GM21381 (cell line): Measurements from ENCODE around the gene MSI2.

Experiments used
- ATAC-seq: cut with Tn5 transposase; IDR thresholded peaks from one replicate; pipeline ENCODE4 v1.9.1; 2021; ENCODE audit warnings: mild to moderate bottlenecking, moderate library complexity; ENCODE audit not compliant: unreplicated experiment

The MSI2 gene

GRCh38 chr17:57582881-57583756, 326.8 kb downstream of the MSI2 start:
- no peak for ATAC-seq

DNA sequence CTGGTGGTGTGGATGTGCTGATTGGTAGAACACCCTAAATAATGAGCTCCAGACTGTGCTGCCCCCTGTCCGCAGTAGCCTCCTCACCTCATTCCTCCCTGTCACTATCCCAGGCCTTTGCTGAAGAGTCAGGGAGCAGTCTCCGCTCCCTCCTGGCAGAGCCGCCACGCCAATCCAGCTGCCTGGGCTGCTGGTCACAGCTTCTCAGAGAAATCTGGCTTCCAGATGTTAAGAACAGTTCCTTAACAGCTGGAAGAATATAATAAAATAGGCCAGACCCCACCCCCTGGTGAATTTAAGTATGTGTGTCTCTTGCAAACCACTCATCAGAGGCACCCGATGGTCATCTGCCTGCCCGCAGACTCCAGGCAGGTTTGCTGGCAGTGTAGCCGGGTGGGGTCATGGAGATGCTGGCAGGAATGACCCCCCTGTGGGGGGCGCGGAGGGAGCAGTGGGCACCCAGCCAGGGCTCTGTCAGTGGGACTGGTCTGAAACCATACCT, 327.8 kb downstream of the MSI2 start:
- no peak for ATAC-seq

DNA sequence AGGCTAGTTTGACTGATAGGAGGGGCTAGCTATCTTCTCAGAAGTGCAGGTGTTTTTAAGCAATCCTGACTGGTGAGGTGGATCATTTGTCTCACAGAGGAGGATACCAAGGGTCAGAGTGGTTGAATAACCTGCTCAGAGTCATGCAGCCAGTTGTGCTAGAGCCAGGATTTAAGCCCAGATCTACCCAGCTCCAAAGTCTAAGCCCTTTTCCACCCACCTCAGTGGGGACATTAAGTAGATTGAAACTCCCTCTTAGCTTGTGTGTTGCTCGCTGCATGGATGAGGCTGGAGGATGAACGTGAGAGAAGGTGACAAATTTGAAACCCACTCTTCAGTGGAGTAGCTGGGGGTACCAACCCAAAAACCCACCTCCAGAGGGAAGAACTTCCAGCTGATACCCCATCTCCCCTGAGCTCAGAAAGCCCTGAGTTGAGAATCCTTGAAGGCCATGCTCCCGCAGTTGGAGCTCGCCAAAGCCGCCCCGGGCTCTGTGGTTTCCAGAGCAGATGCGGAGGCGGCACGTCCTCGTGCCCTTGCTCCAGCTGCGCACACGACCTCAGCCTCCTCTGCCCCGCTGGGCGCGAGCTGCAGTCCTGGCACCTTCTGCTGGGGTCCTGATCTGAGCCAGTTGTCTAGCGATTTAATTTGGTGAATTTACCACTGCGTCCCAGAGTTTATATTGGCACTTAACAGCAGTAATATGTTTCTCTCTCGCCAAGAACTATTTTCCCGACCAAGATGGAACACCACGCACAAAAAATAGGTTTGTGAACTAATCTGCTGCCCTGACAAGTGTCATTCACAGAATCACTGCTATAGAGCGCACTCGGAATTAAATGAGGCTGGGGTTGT, 329.2 kb downstream of the MSI2 start:
- ATAC-seq, result no peak

DNA sequence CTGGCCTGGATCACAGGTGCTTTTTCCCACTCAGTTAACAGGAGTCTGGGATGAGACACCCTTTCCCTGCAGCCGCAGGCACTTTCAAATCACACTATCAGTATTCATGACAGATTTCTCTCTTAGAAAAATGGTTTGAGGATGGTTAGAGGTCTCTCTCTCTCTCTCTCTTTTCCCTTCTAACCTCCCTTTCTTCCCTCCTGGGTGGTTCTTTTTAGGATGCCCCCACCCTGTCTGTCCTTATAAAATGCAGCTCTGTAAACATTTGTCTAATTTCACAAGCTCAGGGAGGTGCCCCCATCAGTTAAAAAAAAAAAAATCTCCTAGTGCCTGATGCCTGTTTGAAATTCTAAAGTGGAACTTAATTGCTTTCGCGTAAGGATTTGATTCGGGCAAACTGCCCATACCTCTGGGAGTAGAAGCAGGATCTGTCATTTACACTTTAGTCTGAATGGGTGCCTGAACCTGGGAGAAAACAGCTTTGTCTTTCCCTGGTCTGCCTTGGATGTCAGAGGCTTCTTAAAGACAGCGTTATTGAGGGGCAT, 329.9 kb downstream of the MSI2 start:
- ATAC-seq, result no peak

DNA sequence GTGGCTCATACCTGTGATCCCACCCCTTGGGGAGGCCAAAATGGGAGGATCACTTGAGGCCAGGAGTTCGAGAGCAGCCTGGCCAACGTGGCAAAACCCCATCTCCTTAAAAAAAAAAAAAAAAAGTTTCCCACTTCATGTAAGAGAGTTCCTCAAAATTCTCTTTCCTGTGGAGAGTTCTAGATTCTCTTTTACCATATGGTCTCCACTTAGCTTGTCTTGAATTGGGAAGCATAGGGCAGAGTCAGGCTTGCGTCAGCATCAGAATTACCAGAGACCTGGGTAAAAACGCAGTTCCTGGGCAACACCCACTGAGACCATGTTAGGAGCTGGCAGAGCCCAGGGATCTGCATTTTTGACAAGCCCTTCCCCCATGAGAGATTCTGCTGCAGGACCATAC, 330.4 kb downstream of the MSI2 start:
- no peak for ATAC-seq

GRCh38 chr17:57587193-57587969, 331.1 kb downstream of the MSI2 start:
- no peak for ATAC-seq

DNA sequence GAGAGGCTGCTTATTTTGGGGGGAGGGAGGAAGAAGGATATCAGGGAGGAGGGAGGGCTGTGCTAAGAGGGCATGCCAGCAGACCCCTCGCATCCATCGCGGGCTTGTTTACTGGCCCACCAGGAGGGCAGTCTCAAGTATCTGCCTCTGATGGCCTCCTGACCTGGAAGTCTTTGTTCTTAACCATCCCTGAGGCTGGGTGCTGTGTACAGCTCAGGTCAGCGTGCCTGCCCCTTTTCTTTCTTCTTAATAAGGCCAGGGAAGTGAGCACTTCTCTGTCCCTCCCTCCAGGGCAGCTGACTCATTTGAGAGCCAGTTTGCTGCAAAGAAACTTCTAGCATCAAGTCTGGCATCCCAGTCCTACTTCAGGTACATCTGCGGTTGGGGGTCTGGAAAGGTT, 331.8 kb downstream of the MSI2 start:
- no peak for ATAC-seq

GRCh38 chr17:57589151-57590034, 333.1 kb downstream of the MSI2 start:
- no peak for ATAC-seq

DNA sequence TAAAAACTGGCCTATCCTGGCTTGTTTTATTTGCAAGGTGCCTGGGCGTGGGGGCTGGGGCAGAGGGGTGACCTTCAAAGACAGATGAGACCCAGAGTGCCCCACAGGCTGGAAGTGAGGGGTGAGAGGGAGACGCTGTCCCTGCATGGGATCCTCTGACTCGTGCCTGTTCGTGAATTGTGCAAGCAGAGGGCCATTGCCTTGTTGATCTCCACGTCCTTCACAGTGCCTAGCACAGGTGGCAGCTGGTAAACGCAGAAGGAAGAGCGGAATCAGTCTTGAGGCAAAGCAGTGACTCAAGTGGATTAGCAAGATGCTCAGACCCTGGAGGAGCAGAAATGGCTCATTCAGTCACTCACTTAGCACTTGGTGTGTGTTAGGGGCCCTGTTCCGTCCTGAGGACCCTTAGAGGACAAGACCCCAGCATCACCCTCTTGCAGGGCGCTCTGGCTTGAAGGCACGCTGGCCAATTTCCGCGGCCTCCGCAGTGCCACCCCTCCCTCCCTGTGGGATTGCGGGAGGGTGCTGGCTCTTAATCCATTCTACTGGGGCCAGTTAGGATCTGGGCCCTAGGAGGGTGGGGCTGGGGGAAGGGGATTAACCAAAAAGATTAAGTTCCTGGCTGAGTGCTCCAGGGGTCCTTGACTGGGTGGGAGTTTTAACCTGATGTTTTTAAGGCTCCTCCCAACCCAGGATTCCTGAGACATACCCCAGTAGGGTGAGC, 337.6 kb downstream of the MSI2 start:
- no peak for ATAC-seq

DNA sequence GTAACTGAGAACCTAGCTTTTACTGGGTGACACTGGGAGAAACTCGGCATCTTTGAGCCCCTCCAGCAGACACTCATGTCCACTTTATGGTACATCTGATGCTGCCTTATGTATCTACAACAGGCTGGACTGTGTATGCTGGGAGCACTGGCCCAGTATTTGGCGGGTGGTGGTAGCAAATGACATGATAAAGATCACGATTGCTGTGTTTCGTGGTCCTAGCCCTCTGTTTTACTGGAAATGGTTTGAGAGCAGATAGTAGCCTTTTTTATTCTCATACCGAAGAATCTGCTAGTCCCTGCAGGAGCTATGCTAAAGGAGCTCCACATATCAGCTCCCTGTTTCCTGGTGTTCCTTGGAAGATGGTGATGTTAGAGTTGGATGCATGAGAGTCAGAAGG, 338.4 kb downstream of the MSI2 start:
- ATAC-seq, result no peak

GRCh38 chr17:57595426-57595825, 339.1 kb downstream of the MSI2 start:
- no peak for ATAC-seq

- ATAC-seq, result no peak
Observed at GRCh38 chr17:57595947-57596695, 339.8 kb downstream of the MSI2 start.

DNA sequence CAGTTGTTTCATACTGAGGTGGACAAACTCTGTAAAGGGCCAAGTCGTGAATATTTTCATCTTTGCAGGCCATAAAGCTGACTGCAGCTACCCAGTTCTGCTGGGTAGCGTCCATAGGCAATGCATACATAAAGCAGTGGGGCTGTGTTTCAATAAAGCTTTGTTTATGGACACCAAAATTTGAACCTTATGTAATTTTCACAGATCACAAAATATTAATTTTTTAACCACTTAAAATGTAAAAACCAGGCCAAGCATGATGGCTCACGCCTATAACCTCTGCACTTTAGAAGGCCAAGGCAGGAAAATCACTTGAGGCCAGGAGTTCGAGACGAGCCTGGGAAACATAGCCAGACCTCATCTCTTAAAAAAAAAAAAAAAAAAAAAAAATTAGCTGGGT, 340.8 kb downstream of the MSI2 start:
- ATAC-seq, result no peak

DNA sequence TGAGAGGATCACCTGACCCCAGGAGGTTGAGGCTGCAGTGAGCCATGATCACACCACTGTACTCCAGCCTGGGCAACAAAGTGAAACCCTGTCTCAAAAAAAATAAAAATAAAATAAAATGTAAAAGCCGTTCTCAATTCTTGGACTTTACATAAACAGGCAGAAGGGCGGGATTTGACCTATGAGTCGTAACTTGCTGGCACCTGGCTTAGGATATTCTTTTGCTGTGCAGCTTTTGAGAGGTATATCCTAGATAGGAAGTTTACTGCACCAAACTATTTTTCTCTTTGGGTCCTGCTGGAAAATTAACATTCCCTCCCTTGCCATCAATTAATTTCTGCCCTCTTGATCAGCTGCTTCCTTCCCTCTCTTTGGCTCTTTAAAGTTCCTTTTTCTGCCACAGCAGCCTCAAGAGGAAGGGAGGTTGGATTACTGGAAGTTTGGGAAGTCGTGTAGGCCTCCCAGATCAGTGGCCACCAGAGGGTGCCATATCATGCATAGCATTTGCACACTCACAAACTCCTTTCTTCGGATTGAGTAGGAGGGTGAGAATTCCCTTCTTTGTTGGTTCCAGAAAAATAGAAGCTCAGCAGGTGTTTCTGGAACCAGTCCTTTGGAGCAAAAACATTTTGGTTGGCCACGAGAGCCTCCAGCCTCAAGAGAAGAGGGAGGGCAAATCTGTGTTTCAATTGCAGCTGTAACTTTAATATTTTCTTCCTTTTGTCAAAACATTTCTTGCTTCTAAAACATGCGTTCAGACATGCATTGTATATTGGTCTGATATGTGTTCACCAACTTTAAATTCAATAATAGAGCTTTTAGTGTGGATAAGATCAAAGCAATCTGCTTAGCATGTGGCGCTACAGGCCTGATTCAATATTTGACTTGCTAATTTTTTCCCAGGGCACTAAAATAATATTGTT, 341.5 kb downstream of the MSI2 start:
- ATAC-seq, result no peak

DNA sequence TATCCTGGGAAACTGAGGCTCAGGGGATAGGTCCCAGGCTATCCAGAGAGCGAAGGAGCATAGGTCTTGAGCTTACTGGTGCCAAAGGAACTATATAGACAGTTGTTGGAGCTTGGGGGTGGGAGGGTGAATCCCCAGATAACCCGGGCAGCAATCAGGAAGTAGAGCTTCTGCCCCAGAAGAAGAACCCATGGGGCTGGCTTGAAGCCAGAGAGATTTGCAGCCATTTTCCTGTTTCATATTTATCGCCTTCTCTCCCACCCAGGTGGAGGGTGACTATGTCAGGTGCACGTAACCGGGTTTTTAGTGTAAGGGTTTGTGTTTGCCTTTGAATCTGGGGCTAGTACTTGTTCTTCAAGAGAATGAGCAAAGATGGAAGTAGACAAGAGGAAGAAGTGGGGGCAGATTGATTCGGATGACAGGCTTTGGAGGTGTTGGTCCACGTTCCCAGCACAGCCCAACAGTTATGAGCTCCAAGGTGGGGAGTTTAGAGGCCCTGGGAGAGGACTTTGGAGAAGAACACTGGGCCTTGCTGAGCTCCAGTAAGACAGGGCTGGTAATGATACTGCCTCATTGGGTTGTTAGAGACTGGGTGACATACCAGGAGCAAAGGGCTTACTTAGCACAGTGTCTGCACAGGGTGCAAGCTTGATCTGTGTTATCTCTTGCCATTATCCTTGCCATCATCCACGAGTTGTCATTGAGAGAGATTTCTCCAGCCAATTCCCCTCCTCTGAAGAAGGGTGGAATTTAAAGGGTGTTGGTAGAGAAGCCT, 343.1 kb downstream of the MSI2 start:
- no peak for ATAC-seq

GRCh38 chr17:57600074-57600473, 343.8 kb downstream of the MSI2 start:
- ATAC-seq, result no peak
